Caco-2 (cell line): ENCODE results near the gene LTA4H. TPM values are rescaled to one million over a fixed set of nuclear protein-coding genes. Genes with fewer than 3 reads are reported as not detected.

Experiments used
- BruUV-seq: library from RNA; stranded (reverse); fragments of 400-500 nt; replicated peaks from 2 replicates; lab custom pipeline; 2021; lab: Mats Ljungman, UMichigan
- CTCF ChIA-PET: fragments of 300-600 bp; sonication (Branson Sonifier 250); formaldehyde crosslinking; loops from one replicate; lab custom pipeline; 2022; ENCODE audit warnings: antibody characterized with exemption; lab: Charles Lee
- POLR2A ChIA-PET: fragments of 300-600 bp; sonication (Branson Sonifier 250); formaldehyde crosslinking; loops from one replicate; lab custom pipeline; 2022; ENCODE audit warnings: antibody characterized with exemption; lab: Charles Lee
- DNase-seq, 2 experiments: peaks; one replicate each; pipeline versions ENCODE4 v3.0.0 to v3.0.0-alpha.2; 2020 to 2022
- H3K27me3 ChIP-seq: replicated peaks from 2 replicates; pipeline ENCODE4 v1.6.0; 2011; ENCODE audit warnings: low read length; ENCODE audit not compliant: control insufficient read depth, insufficient read depth
- H3K36me3 ChIP-seq: 2 replicates; pipeline ENCODE4 v1.5.1; 2011; ENCODE audit warnings: low read length; ENCODE audit not compliant: control insufficient read depth, insufficient read depth
- H3K4me1 ChIP-seq: fragments of 250-450 bp; sonication (Bioruptor Pico); 2 replicates; pipeline ENCODE4 v1.5.1; 2020; ENCODE audit warnings: mild to moderate bottlenecking
- H3K4me3 ChIP-seq: 2 replicates; pipeline ENCODE4 v1.5.1; 2011; ENCODE audit warnings: low read depth, mild to moderate bottlenecking, control low read depth, low read length
- H3K9me3 ChIP-seq: fragments of 250-450 bp; sonication (Bioruptor Pico); 2 replicates; pipeline ENCODE4 v1.5.1; 2020; ENCODE audit warnings: mild to moderate bottlenecking, moderate library complexity
- H3K27ac Mint-ChIP-seq: one replicate; pipeline ENCODE4 v1.8.0; 2022; ENCODE audit warnings: mixed read lengths; ENCODE audit not compliant: unreplicated experiment
- H3K27me3 Mint-ChIP-seq: one replicate; pipeline ENCODE4 v1.8.0; 2022; ENCODE audit warnings: mixed read lengths; ENCODE audit not compliant: insufficient read depth, unreplicated experiment
- H3K36me3 Mint-ChIP-seq: one replicate; pipeline ENCODE4 v1.8.0; 2022; ENCODE audit warnings: mild to moderate bottlenecking, mixed read lengths; ENCODE audit not compliant: insufficient read depth, unreplicated experiment
- H3K4me1 Mint-ChIP-seq: one replicate; pipeline ENCODE4 v1.8.0; 2022; ENCODE audit warnings: low read depth, mixed read lengths; ENCODE audit not compliant: unreplicated experiment
- H3K4me3 Mint-ChIP-seq: one replicate; pipeline ENCODE4 v1.8.0; 2022; ENCODE audit warnings: mild to moderate bottlenecking, moderate library complexity, mixed read lengths; ENCODE audit not compliant: unreplicated experiment
- H3K9me3 Mint-ChIP-seq: one replicate; pipeline ENCODE4 v1.8.0; 2022; ENCODE audit warnings: mixed read lengths; ENCODE audit not compliant: unreplicated experiment
- CTCF ChIP-seq, 2 experiments: fragments of 200-600 bp in 1 of 2; IDR thresholded peaks; 1 replicate in 1 of 2; 2 replicates in 1 of 2; pipeline versions ENCODE4 v1.5.1 to v1.8.0; 2011 to 2022; ENCODE audit warnings: antibody characterized with exemption in 1 of 2, control low read depth in 1 of 2, inconsistent platforms in 1 of 2, low read depth in 1 of 2, low read length in 1 of 2, mild to moderate bottlenecking in 1 of 2, moderate library complexity in 1 of 2; ENCODE audit not compliant: insufficient read depth in 1 of 2, severe bottlenecking in 1 of 2, unreplicated experiment in 1 of 2
- intact Hi-C: fragments of 100-400 bp; cut with micrococcal nuclease; formaldehyde crosslinking; loops from one replicate; pipeline ENCODE4 v1.10.0; 2022; ENCODE audit not compliant: unreplicated experiment
- total RNA-seq: library from RNA; stranded (reverse); gene quantifications from 2 replicates; pipeline ENCODE4 v1.2.3, GENCODE V29; 2022

Gene LTA4H
- total RNA-seq, 1 experiment from 2014 or later: 56.7 TPM

DNA sequence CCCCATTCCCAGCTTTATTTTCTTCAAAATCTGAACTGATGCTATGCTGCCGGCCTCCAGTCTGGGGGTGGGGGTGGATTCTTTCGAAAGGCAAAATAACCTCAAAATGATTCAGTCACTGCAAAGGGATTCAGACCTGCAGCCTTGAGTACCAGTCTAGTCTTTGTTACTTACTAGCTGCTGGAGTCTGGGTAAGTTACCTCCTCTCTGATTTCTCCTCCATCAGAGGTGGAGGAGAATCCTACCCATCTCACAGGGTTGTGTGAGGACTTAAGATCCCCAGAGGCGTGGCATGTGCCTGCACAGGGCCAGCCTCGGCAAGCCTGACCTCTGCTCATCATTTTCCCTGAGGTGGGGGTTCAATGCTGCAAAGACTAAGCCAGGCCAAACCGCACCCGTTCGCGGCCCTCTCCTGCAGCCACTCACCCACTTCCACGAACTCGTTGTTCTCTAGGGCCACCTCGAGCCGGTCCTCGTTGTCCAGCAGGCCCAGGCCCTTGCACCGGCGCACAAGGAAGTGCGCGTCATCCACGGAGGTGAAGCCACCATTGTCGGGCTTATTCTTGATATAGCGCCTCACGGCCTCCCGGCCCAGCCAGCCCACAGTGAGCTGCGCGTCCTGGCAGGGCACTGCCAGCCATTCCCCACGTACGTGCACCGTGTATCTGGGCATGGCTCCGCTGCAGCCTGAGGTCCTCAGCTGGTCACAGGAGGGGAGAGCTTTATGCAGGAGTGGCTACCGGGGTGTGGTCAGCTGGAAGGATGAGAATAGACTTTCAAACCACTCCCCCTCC lies 40.0 kb downstream of the LTA4H start:
- Histone ChIP-seq H3K36me3 (no peaks in the 10 kb centered on the region), H3K27me3 (no peaks in the 10 kb centered on the region), H3K4me3 (no peak overlapping the region), H3K4me1 (no peaks in the 10 kb centered on the region; the same call in 1 of the 2 replicates), H3K9me3 (no peaks in the 10 kb centered on the region)
- peaks cover 5% of the 10 kb centered on the region for H3K36me3 Mint-ChIP-seq
- H3K4me3 Mint-ChIP-seq: no peak overlapping the region
- DNase-seq: no peak
- BruUV-seq: no TSS peak
- ChIA-PET POLR2A (interaction anchor here (1.0 kb wide), 1 partner anchor 13 kb away, joined by 3 read pairs; no protein-coding TSS in a partner anchor), CTCF (interaction anchor here (0.8 kb wide), 1 partner anchor 77 kb away, joined by 4 read pairs; no protein-coding TSS in a partner anchor)
- H3K4me1 Mint-ChIP-seq: peaks cover 20% of the 10 kb centered on the region
- peaks cover 10% of the 10 kb centered on the region for H3K27me3 Mint-ChIP-seq
- H3K9me3 Mint-ChIP-seq: no peaks in the 10 kb centered on the region
- H3K27ac Mint-ChIP-seq: peak overlapping the region; percentile 16
- TF ChIP-seq CTCF (IDR thresholded peaks at IDR 0.05; ENCODE audit: insufficient read depth in 1 of 2, low read depth in 1 of 2, low read length in 1 of 2, severe bottlenecking in 1 of 2, unreplicated experiment in 1 of 2): no peak
- intact Hi-C loops: loop anchor here (10.0 kb wide), 1 partner anchor 411 kb away; no protein-coding TSS in a partner anchor

DNA sequence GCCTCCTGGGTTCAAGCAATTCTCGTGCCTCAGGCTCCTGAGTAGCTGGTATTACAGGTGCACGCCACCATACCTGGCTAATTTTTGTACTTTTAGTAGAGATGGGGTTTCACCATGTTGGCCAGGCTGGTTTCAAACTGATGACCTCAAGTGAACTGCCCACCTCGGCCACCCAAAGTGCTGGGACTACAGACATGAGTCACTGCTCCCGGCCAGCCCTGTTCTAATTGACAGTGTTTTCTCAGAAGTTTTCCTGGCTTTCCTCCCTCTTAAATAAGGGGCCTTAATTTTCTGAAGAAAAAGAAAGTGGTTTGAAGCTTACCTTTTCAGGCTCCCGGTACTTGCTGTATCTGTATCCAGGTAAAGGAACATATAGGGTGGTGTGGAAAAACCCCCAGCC lies 40.9 kb downstream of the LTA4H start:
- Histone ChIP-seq H3K4me1 (no peaks in the 10 kb centered on the region; the same call in 1 of the 2 replicates), H3K36me3 (no peaks in the 10 kb centered on the region), H3K9me3 (no peaks in the 10 kb centered on the region), H3K4me3 (no peak overlapping the region), H3K27me3 (no peaks in the 10 kb centered on the region)
- Mint-ChIP-seq H3K27ac (no peak overlapping the region), H3K4me3 (no peak overlapping the region), H3K4me1 (peaks cover 20% of the 10 kb centered on the region), H3K27me3 (peaks cover 10% of the 10 kb centered on the region), H3K9me3 (no peaks in the 10 kb centered on the region), H3K36me3 (peaks cover 5% of the 10 kb centered on the region)
- no TSS peak for BruUV-seq
- no peak for TF ChIP-seq CTCF (IDR thresholded peaks at IDR 0.05; ENCODE audit: insufficient read depth in 1 of 2, low read depth in 1 of 2, low read length in 1 of 2, severe bottlenecking in 1 of 2, unreplicated experiment in 1 of 2)
- ChIA-PET CTCF (no interaction called here), POLR2A (no interaction called here)
- intact Hi-C loops: loop anchor here (10.0 kb wide), 1 partner anchor 410 kb away; no protein-coding TSS in a partner anchor
- no peak for DNase-seq

- no peak overlapping the region for H3K27ac Mint-ChIP-seq
- H3K36me3 Mint-ChIP-seq: peaks cover 5% of the 10 kb centered on the region
- no peak overlapping the region for H3K4me3 Mint-ChIP-seq
- Histone ChIP-seq H3K9me3 (no peaks in the 10 kb centered on the region), H3K4me1 (no peaks in the 10 kb centered on the region; the same call in 1 of the 2 replicates), H3K27me3 (no peaks in the 10 kb centered on the region; the same call in 1 of the 2 replicates), H3K36me3 (no peaks in the 10 kb centered on the region), H3K4me3 (no peak overlapping the region)
- POLR2A ChIA-PET: no interaction called here
- no TSS peak for BruUV-seq
- no peaks in the 10 kb centered on the region for H3K9me3 Mint-ChIP-seq
- peaks cover 11% of the 10 kb centered on the region for H3K27me3 Mint-ChIP-seq
- intact Hi-C loops: loop anchor here (10.0 kb wide), 1 partner anchor 409 kb away; no protein-coding TSS in a partner anchor
- DNase-seq: no peak
- CTCF ChIA-PET: no interaction called here
- TF ChIP-seq CTCF (IDR thresholded peaks at IDR 0.05; ENCODE audit: insufficient read depth in 1 of 2, low read depth in 1 of 2, low read length in 1 of 2, severe bottlenecking in 1 of 2, unreplicated experiment in 1 of 2): no peak
- peaks cover 20% of the 10 kb centered on the region for H3K4me1 Mint-ChIP-seq
Observed at GRCh38 chr12:95993907-95994306, 41.5 kb downstream of the LTA4H start.
